Caki2 (cell line): ENCODE results near the gene ZNF470. TPM values are rescaled to one million over a fixed set of nuclear protein-coding genes. Genes with fewer than 3 reads are reported as not detected.
A peak's percentile ranks its signal among the peaks of the same experiment; 100 is the strongest.

Source experiments
- DNase-seq: peaks from one replicate; pipeline ENCODE4 v3.0.0-alpha.2; 2015; ENCODE audit warnings: low read depth
- in situ Hi-C: cut with HindIII; loops from 2 replicates; pipeline ENCODE4 v1.10.0; 2016; ENCODE audit warnings: low sequenced_read_pairs, low pct_unique_long_range_greater_than_20kb, mixed read lengths
- total RNA-seq: library from RNA; depleted of rRNA; stranded (reverse); fragments of >200 nt; shearing (Covaris generic); gene quantifications from 2 replicates; pipeline ENCODE4 v1.2.3, GENCODE V29; 2014; ENCODE audit warnings: low replicate concordance; rRNA removed

ZNF470 gene
- total RNA-seq, 1 experiment from 2014 or later = 3.6 TPM

DNA sequence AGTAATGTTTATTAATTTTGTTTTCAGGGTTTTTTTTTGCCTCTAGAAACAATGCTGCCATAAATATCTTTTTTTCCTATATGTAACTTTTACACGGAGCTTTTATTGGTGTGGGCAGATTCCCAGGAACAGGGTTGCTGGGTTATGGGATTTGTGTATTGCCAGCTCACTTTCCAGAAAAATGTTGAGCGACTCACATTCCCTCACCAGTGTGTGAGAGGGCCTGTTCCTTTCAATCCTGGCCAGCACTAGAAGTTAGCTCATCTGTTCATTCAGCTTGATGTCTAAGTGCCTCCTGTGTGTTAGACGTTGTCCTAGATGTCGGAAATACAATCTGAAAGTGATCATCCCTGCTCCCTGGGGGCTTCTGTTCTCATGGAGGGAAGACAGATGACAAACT lies 30.4 kb downstream of the ZNF470 start:
- DNase-seq = no peak
- in situ Hi-C loops = no loop called here

GRCh38 chr19:56601375-56601774 lies 34.1 kb downstream of the ZNF470 start:
- in situ Hi-C loops = no loop called here
- peak; percentile 8 for DNase-seq

- DNase-seq = no peak
- in situ Hi-C loops = no loop called here
These were observed 36.6 kb downstream of the ZNF470 start for GRCh38 chr19:56603829-56604228.

GRCh38 chr19:56608274-56608964 lies 41.2 kb downstream of the ZNF470 start:
- in situ Hi-C loops = no loop called here
- DNase-seq = no peak

GRCh38 chr19:56611288-56611687 lies 44.0 kb downstream of the ZNF470 start:
- DNase-seq = no peak
- in situ Hi-C loops = no loop called here

GRCh38 chr19:56612737-56613136 lies 45.5 kb downstream of the ZNF470 start:
- in situ Hi-C loops = no loop called here
- DNase-seq = no peak

DNA sequence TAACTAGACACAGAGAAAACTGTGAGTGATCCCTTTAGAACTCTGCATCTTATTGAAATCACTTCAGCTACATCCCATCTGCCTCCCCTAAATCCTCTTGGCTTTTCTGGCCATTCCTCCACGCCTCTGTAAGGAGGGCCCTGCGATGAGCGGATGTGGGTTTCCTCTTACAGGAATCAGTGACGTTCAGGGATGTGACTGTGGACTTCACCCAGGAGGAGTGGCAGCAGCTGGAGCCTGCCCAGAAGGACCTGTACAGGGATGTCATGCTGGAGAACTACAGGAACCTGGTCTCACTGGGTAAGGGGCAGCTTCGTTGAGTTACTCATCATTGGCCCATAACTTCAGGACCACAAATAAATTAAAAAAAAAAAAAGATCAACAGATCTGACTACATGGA lies 46.4 kb downstream of the ZNF470 start:
- no peak for DNase-seq
- in situ Hi-C loops = no loop called here

DNA sequence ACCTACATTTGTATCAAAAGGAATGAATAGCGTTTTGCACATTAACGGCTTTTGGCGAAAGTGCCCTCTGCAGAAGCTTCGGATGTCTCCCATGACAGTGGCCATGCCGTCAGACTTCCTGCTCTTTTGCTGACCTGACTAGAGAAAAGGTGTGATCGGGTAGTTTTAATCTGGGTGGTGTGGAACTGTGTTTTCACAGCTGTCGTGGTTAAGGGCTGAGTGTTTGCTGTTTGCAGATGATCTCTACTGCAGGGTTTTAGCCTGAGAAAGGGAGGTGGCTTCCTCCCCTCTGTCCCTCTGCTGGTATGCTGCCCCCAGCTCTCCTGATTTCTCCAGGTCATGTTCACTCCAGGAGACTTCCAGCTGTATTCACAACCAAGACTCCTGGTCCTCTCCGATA lies 50.3 kb downstream of the ZNF470 start:
- in situ Hi-C loops = no loop called here

GRCh38 chr19:56619121-56619520 lies 51.9 kb downstream of the ZNF470 start:
- in situ Hi-C loops = no loop called here
- no peak for DNase-seq

More for the DNA sequence above, 50.3 kb downstream of the ZNF470 start:
- DNase-seq = no peak

- DNase-seq = no peak
- in situ Hi-C loops = no loop called here
These were observed 55.1 kb downstream of the ZNF470 start for GRCh38 chr19:56622374-56622773.

DNA sequence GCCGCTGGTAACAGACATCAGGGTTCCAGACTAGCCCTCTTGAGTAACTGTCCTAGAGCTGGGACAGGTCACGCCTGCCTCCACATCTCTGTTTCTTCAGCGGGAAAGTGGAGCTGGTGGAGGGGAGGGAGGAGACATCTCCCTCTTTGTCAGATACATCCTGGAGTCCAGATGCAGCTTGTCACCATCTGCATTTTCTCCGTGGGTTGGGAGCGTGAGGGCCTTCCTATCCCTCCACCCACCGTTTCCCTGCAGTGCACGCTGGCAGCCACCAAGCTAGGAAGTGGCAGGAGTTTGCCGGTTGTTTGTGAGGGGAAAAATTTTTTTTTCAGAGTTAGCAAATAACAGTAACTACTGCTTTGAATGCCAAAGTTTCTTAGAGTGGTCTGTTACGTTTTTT lies 55.7 kb downstream of the ZNF470 start:
- no peak for DNase-seq
- in situ Hi-C loops = no loop called here

DNA sequence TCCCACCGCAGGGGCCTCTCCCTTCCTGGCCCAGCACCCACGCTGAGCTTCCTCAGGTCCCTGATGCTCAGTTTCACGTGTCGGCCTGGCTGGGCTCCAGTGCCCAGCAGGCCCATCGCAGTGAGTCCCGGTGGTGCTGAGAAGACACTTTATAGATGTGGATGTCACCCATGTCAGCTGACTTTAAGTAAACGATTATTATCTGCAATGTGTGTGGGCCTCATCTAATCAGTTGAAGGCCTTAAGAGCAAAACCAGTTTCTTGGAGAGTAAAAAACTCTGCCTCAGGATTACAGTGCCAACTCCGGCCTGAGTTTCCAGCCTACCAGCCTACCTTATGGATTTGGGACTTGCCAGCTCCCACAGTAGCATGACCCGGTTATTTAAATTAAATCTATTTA lies 58.4 kb downstream of the ZNF470 start:
- in situ Hi-C loops = no loop called here
- DNase-seq = no peak

- in situ Hi-C loops = no loop called here
- DNase-seq = no peak
These were observed 65.8 kb downstream of the ZNF470 start for GRCh38 chr19:56633021-56633420.

- peak; percentile 80 for DNase-seq
- in situ Hi-C loops = no loop called here
These were observed 70.8 kb downstream of the ZNF470 start for GRCh38 chr19:56637976-56638555.

Other genes starting within 250 kb of the ZNF470 start
- 0.51 TPM in 1 of 2 replicates, not detected in the other for gene ZNF582, start 173.9 kb upstream of the ZNF470 start, total RNA-seq
- gene ZNF583, start 163.1 kb upstream of the ZNF470 start, total RNA-seq = 0.52 and 1.6 TPM in 2 replicates
- not detected in 2 replicates for gene ZNF667, start 90.1 kb upstream of the ZNF470 start, total RNA-seq
- not detected in 2 replicates for gene ZNF471, start 59.6 kb upstream of the ZNF470 start, total RNA-seq
- gene ZFP28, start 28.5 kb upstream of the ZNF470 start, total RNA-seq = not detected in 2 replicates
- gene ZNF71, start 27.8 kb downstream of the ZNF470 start, total RNA-seq = 11.2 and 22.5 TPM in 2 replicates
- gene SMIM17, start 75.7 kb downstream of the ZNF470 start, total RNA-seq = 0.38 and 1.0 TPM in 2 replicates
- gene ZNF835, start 104.3 kb downstream of the ZNF470 start, total RNA-seq = not detected in 2 replicates